PC-3 (cell line): ENCODE measurements around the gene SMPD3.

Source experiments
- EZH2 ChIP-seq: fragments of 300-600 bp; sonication (generic); IDR thresholded peaks from one replicate; pipeline ENCODE4 v1.6.1; 2017; ENCODE audit warnings: antibody characterized with exemption, mild to moderate bottlenecking, low read length; ENCODE audit not compliant: unreplicated experiment
- EZH2phosphoT487 ChIP-seq: fragments of 300-600 bp; sonication (generic); IDR thresholded peaks from 2 replicates; pipeline ENCODE4 v1.6.1; 2018; ENCODE audit warnings: mild to moderate bottlenecking, antibody characterized with exemption, low read length, borderline replicate concordance
- TF ChIP-seq, protein P1 (sequence below): fragments of 300-600 bp; sonication (generic); conservative IDR thresholded peaks from 2 replicates; pipeline ENCODE4 v1.5.1; 2017; ENCODE audit warnings: antibody characterized with exemption, low read depth, mild to moderate bottlenecking, low read length

DNA sequence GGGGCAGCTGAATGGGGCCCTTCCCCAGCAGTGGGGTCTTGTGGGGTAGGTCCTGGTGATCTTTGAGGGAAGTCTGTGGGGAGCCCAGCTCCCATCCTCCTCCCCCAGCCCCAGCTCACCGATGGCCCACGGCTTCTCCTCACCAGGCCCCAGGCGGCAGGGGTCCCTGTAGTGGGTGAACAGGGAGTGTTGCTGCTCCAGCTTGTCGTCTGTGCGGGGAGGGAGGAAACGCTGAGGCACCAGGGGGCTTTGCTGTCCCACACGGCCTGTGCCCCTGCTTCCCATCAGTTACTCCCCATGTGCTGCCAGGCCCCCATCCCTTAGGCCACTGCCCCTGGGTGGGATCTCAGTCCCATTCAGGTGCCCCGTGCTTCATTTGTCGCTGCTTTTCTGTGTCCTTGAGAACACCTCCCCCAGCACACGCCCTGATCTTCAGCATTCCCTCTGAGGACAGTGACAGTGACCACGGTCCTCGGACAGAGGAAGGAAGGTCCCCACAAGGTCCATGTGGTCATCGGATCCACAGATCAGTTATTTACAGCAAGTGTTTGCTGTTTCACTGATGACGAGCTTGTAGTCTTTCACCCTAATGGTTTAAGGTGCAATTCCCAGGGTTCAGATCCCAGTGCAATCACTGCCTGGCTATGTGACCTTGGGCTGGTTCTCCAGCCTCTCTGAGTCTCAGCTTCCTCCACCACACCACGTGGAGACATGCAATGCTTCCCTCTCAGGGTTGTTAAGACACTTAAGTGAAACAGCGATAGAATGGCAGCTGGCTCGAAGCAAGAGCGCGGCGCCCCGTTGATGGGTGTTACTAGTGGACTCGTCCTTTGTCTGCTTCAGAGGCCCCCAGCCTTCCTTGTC is 84.4 kb downstream of the SMPD3 start:
- TF ChIP-seq, protein P1, sequence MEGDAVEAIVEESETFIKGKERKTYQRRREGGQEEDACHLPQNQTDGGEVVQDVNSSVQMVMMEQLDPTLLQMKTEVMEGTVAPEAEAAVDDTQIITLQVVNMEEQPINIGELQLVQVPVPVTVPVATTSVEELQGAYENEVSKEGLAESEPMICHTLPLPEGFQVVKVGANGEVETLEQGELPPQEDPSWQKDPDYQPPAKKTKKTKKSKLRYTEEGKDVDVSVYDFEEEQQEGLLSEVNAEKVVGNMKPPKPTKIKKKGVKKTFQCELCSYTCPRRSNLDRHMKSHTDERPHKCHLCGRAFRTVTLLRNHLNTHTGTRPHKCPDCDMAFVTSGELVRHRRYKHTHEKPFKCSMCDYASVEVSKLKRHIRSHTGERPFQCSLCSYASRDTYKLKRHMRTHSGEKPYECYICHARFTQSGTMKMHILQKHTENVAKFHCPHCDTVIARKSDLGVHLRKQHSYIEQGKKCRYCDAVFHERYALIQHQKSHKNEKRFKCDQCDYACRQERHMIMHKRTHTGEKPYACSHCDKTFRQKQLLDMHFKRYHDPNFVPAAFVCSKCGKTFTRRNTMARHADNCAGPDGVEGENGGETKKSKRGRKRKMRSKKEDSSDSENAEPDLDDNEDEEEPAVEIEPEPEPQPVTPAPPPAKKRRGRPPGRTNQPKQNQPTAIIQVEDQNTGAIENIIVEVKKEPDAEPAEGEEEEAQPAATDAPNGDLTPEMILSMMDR: no peak
- TF ChIP-seq EZH2phosphoT487 (no peak), EZH2 (no peak)
